ENCODE measurements around the gene MKNK1.

DNA sequence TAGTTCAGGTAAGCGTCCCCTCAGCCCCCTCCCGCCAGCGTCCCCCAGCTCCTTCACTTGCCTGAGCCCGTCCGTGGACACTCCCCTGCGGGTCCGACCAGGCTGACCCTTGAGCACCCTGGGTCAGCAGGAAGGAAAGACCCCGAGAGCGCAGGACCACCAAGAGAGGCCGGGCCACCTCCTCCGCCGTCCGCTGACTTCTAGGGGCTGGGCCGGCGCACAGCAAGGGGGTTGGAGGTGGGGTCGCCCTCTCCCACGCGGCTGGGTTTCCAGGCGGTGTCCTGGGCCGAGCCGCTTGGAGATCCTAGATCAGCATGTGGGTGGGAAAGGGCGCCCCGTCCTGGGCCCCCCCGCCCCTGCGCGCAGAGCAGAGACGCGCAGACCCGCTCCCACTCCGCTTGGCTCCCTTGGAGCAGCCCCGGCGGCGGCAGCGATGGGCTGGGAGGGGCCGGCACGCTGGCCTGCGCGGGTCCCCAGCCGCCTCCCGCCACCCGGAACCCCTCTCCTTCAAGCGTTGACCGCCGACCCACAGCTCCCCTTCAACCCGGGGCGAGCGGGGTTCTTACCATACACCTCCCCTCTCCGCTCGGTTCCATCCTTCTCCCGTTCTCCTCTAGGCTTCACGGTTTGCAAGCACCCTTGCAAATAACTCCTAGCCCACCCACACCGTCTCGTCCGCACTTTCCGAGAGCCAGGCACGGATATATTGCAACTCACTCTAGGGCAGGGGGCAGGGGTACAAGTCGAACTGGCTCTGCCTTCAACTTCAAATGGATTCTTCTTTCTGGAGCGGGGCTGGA lies 60.1 kb downstream of the MKNK1 start:
- TF ChIP-seq, protein P1, sequence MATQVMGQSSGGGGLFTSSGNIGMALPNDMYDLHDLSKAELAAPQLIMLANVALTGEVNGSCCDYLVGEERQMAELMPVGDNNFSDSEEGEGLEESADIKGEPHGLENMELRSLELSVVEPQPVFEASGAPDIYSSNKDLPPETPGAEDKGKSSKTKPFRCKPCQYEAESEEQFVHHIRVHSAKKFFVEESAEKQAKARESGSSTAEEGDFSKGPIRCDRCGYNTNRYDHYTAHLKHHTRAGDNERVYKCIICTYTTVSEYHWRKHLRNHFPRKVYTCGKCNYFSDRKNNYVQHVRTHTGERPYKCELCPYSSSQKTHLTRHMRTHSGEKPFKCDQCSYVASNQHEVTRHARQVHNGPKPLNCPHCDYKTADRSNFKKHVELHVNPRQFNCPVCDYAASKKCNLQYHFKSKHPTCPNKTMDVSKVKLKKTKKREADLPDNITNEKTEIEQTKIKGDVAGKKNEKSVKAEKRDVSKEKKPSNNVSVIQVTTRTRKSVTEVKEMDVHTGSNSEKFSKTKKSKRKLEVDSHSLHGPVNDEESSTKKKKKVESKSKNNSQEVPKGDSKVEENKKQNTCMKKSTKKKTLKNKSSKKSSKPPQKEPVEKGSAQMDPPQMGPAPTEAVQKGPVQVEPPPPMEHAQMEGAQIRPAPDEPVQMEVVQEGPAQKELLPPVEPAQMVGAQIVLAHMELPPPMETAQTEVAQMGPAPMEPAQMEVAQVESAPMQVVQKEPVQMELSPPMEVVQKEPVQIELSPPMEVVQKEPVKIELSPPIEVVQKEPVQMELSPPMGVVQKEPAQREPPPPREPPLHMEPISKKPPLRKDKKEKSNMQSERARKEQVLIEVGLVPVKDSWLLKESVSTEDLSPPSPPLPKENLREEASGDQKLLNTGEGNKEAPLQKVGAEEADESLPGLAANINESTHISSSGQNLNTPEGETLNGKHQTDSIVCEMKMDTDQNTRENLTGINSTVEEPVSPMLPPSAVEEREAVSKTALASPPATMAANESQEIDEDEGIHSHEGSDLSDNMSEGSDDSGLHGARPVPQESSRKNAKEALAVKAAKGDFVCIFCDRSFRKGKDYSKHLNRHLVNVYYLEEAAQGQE (IDR thresholded peaks at IDR 0.05; ENCODE audit: low read depth, low read length), result no peak
- no peak for TF ChIP-seq GATA2 (CRISPR knock-in tag; IDR thresholded peaks at IDR 0.05)
- TF ChIP-seq TAF1 (IDR thresholded peaks at IDR 0.05; ENCODE audit: borderline replicate concordance, low read depth, low read length), result no peak
- TF ChIP-seq EZH2phosphoT487 (IDR thresholded peaks at IDR 0.05; ENCODE audit: borderline replicate concordance, low read depth), result no peak
- TF ChIP-seq, protein P2, sequence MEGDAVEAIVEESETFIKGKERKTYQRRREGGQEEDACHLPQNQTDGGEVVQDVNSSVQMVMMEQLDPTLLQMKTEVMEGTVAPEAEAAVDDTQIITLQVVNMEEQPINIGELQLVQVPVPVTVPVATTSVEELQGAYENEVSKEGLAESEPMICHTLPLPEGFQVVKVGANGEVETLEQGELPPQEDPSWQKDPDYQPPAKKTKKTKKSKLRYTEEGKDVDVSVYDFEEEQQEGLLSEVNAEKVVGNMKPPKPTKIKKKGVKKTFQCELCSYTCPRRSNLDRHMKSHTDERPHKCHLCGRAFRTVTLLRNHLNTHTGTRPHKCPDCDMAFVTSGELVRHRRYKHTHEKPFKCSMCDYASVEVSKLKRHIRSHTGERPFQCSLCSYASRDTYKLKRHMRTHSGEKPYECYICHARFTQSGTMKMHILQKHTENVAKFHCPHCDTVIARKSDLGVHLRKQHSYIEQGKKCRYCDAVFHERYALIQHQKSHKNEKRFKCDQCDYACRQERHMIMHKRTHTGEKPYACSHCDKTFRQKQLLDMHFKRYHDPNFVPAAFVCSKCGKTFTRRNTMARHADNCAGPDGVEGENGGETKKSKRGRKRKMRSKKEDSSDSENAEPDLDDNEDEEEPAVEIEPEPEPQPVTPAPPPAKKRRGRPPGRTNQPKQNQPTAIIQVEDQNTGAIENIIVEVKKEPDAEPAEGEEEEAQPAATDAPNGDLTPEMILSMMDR (IDR thresholded peaks at IDR 0.05), result no peak
- TF ChIP-seq YY1 (IDR thresholded peaks at IDR 0.05; ENCODE audit: low read depth), result no peak
- TF ChIP-seq EP300 (IDR thresholded peaks at IDR 0.05; ENCODE audit: borderline replicate concordance in 1 of 2, low read depth in 1 of 2, low read length in 1 of 2), result no peak

All from SK-N-SH (cell line).